CD4-positive, alpha-beta T cell treated with Interleukin-4 for 1 hour (primary cell): ENCODE data around the gene NCKAP5.
"Not testable (repeated sequence)": the region's sequence is repeated elsewhere in the genome, so short reads cannot be mapped to it uniquely, and the experiment has no call there.

ENCODE experiments used
- DNase-seq, 2 donors: peaks; one replicate each; pipeline ENCODE4 v3.0.0-alpha.2; 2020 to 2022

Gene NCKAP5

DNA sequence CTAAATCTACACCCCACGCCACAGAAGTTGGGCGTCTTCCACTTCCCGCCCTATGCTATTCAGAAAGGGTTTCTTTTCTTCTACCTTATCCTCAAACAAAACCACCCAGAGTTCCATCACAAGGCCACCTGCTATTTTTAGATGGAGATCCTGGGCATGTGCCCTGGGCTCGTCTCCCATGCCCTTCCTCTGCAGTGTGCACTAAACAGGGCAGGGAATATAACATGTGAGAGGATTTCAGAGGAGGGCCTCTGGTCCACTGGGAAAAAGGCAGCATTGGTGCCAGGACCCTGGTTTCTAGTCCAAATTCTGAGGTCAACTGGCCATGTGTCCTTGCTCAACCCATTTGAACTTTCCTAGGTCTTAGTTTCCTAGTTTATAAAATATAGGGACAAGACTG, 320.0 kb downstream of the NCKAP5 start:
- DNase-seq = no peak

DNA sequence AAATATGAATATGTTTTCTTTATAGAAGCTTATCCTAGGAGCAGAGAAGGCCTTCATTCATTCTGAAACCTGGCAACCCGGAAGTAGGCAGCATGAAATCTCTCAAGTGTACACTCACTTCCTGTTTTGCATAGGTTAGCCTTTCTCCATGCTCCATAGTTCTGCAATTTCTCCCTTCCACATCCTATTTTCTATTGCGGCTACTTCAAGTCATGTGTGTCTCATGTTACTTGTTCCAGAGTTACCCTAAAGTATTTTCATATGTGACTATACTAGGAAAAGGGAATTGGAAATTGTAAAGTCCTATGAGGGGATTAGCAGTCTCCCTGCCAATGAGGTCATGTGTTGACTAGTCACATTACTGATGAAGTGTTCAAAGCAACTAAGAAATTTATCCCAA, 320.6 kb downstream of the NCKAP5 start:
- no peak for DNase-seq

GRCh38 chr2:133241224-133241571, 327.1 kb downstream of the NCKAP5 start:
- DNase-seq = no peak

DNA sequence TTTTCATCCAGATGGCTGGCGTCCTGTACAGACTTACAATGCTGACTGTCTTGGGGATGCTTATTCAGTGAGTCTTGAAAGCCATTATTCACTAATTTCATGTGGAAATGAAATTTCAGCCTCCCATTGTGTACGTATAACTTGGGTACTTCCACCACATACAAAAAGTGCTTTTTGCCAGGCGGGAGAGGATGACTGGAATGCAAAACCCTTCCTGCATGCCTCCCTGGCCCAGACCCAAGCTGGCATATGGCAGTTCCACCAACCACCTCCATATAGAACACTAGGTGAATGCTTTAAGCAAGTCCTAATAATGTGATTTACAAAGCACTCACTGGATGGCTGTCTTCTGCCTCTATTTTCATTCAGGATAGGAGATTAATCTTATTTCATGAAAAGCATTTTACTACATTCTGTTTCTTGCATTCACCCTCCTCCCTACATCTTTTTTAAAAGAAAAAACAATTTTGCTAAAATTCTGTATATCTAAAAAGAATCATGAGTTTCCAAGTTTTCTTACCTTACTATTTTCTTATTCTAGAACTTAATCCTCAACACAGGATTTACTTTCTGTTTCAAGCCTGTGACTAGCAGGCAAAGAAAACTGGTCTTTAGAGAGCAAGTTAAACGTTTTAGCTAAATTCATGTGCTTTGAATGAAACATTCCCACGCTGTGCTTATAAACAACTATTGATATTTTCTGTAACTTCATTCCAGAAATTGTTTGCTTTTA, 327.6 kb downstream of the NCKAP5 start:
- no peak for DNase-seq

DNA sequence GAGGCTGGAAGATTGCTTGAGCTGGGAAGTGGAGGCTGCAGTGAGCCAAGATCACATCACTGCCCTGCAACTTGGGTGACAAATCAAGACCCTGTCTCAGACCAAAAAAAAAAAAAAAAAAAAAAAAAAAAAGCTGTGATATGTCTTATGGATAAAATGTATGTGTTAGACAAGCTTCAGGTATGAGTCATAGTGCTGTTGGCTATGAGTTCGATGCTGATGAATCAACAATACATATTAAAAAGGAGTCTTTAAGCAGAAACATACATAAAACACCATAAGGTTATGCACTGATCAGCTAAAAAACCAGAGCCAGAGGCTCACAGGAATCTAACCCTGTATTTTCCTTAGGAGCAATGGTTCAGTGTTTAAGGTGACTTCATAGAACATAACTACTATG, 332.3 kb downstream of the NCKAP5 start:
- no peak for DNase-seq

DNA sequence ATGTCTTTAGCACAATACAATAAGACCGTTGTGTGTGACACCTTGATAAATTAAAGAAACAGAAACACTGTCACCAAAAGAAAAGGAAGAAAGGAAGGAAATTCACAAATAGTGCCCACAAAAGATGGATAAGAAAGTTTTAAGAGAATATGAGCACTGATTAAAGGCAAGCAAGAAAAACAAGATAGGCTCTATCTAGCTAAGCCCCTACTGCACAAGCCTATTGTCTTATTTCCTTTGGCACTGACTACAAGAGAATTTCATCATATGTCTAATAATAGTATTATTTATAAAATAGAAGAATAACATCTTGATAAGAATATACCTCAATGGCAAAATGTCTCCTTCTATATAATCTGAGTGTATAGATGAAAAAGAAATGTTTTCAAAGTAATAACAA, 335.7 kb downstream of the NCKAP5 start:
- DNase-seq = no peak

GRCh38 chr2:133231264-133231663, 337.0 kb downstream of the NCKAP5 start:
- DNase-seq = no peak

- DNase-seq = no peak
Measured at GRCh38 chr2:133229974-133230373, 338.3 kb downstream of the NCKAP5 start.

DNA sequence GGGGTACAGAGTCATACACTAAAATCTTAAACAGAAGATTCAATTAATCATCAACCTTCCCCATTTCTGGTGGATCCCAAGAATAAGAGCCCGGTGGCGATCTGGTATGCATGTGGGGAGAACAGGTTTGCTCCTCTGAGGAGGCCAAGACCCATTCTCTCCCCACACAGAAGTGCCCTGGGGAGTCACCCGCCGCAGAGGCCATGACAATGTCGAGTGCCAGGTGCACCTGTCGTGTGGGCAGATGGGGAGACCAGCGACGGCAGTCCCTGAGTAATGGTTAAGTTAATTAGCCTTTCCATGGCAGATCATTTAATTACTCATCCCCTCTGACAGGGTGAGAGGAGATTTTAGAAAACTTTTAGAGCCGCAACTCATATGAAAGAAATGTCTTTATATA, 345.0 kb downstream of the NCKAP5 start:
- no peak for DNase-seq

- no peak for DNase-seq
Measured at GRCh38 chr2:133221398-133221797, 346.9 kb downstream of the NCKAP5 start.

- DNase-seq = no peak
Measured at GRCh38 chr2:133218204-133218603, 350.1 kb downstream of the NCKAP5 start.

- DNase-seq = no peak
Measured at GRCh38 chr2:133215477-133215876, 352.8 kb downstream of the NCKAP5 start.

DNA sequence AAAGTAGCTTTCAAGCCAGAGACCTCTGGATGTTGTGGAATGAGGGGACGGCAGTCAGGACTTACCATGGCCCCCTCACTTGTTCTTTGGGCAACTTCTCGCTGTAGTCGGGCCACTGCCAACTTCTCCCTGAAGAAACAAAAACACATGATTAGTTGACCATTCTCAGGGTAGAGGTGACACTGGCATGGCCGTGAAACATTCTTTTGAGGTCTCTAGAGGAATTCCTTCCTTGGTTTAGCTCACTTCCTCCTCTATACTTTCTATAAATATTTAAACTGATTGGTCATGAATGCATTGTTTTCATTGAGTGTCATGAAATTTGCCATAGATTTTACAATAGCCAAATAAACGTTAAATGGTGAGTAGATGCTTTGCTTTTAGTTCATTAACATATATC, 354.6 kb downstream of the NCKAP5 start:
- no peak for DNase-seq

GRCh38 chr2:133209325-133209724, 358.9 kb downstream of the NCKAP5 start:
- DNase-seq = no peak

- not testable (repeated sequence) for DNase-seq
Measured at GRCh38 chr2:133206666-133207065, 361.6 kb downstream of the NCKAP5 start.

DNA sequence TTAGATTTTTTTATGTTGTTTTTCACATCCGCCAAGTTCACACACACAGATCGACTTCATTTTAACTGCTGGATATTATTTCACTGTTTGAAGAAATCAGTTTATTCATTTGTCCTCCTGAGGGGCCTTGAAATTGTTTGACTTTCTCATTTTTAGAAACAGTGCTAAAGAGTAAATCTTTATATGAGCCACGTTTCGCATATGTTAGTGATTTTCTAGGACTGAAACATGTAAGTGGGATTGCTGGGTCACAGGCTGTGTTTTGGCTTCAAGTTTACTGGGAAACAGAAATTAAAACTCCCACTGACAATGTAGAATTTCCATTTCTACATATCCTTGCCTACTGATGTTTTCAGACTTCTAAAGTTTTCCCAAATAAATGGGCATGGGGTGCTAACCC, 363.8 kb downstream of the NCKAP5 start:
- no peak for DNase-seq

DNA sequence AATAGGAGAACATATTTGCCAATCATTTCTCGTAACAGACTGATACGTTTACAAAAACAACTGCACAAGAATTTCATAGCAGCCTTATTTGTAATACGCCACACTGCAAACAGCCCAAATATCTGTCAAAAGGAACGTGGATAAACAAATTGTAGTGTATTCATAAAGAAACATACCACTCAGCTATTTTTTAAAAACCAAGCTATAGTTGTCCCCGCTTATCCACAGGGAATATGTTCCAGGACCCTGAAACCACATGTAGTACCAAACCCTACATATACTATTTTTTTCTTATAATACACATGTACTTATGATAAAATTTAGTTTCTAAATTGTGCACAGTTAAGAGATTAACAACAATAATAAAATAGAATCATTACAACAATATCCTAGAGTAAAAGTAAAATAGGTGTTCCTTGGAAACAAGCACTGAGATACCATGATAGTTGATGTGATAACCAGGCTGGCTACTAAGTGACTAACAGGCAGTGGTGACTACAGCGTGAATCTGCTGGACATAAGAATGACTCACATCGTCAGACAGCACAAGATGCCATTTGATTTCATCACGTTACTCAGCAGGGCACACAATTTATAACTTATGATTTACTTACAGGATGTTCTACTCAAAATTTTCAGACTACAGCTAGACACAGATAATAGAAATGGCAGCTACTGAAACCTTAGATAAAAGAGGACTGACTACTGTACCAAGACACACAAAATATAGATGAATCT, 367.4 kb downstream of the NCKAP5 start:
- DNase-seq = no peak

- DNase-seq = no peak
Measured at GRCh38 chr2:133198678-133199077, 369.6 kb downstream of the NCKAP5 start.

GRCh38 chr2:133197156-133197555, 371.1 kb downstream of the NCKAP5 start:
- no peak for DNase-seq

- no peak for DNase-seq
Measured at GRCh38 chr2:133194777-133195335, 373.4 kb downstream of the NCKAP5 start.

- DNase-seq = no peak
Measured at GRCh38 chr2:133194362-133194655, 374.0 kb downstream of the NCKAP5 start.

DNA sequence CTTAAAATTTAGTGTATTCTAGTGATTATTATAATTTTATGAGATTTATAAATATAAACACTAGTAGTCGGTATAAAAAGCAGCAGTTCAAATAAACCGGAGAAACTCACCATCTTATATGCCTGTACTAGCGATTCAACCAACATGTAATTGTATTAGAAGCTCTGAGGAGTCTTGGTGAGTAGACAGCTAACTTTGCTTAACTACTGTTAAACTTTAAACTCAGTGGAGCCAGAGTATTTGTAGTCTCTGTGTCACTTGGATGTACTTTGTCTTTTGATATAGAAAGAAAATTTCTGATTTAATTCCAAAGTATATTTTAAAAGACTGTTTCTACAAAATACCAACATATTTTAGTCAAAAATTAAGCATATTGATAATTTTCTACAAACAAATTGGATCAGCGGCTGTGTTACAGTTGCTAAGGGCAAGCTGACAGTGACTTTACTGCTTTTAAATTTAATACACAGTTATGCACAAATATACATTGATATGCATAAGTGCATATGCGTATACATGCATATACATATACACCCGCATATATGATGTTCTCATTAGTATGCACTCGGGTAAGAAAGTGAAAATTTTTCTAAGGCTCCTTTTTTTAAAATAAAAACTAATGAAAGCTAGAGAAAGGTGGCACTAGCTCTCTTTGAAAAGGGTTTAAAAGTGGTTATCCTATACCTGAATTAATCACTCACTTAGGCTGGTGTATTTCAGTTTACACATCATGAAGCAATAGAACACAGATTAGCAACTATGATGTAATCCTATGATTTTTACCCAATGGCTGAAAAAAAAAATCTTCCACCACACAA, 374.5 kb downstream of the NCKAP5 start:
- DNase-seq = no peak

DNA sequence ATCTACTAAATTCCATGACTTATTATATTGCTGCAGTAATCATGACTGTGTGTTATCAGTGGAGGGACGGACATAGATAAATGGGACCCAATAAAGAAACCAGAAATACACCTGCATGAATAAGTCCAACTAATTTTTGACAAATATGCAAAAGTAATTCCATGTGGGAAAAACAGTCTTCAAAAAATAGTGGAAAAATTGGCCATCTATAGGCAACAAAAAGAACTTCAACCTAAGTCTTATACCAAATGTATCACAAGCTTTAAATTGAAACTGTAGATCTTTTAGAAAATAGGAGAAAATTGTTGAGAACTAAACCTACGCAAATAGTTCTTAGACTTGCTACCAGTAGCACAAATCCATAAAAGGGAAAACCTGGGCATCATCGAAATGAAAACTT, 376.2 kb downstream of the NCKAP5 start:
- DNase-seq = no peak

DNA sequence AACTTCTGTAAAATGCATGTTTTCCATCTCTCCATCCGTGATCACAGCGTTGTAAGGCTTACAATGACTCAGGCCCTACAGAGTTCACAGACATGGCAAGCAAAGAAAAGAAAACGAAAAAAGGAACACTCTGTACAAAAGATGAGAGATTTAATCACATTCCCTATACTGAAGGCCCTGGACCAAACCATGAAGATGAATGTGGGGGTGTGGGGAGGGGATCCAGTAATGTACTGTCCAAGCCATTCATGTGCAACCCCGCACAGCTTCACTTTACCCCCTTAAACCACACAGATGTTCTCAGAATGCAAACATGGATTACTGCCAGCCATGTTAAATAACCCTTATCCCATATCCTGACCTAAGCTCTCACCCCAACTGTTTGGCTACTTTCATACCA, 391.1 kb downstream of the NCKAP5 start:
- no peak for DNase-seq
